Hematopoietic multipotent progenitor cell treated with erythropoietin and hydrocortisone succinate and interleukin-3 and kit ligand, for 17 days (in vitro differentiated cells): ENCODE results near the gene NFIX.

Experiments used
- DNase-seq: peaks from one replicate; pipeline ENCODE4 v3.0.0-alpha.2; 2015; ENCODE audit warnings: low spot score

The NFIX gene

GRCh38 chr19:13093407-13094105 is 98.3 kb downstream of the NFIX start:
- DNase-seq, result peak; percentile 94

- DNase-seq, result no peak
Observed at GRCh38 chr19:13094106-13094504, 98.8 kb downstream of the NFIX start.

GRCh38 chr19:13094771-13095392 is 99.6 kb downstream of the NFIX start:
- peak; percentile 67 for DNase-seq

GRCh38 chr19:13095393-13095784 is 100.1 kb downstream of the NFIX start:
- peak; percentile 51 for DNase-seq

GRCh38 chr19:13095934-13096927 is 101.0 kb downstream of the NFIX start:
- DNase-seq, result peak; percentile 76

- peak; percentile 69 for DNase-seq
Observed at GRCh38 chr19:13097033-13097462, 101.8 kb downstream of the NFIX start.

- peak; percentile 81 for DNase-seq
Observed at GRCh38 chr19:13097463-13098258, 102.4 kb downstream of the NFIX start.

- DNase-seq, result peak; percentile 76
Observed at GRCh38 chr19:13098277-13099072, 103.2 kb downstream of the NFIX start.

- peak; percentile 82 for DNase-seq
Observed at GRCh38 chr19:13099073-13099999, 104.1 kb downstream of the NFIX start.

GRCh38 chr19:13100031-13100588 is 104.8 kb downstream of the NFIX start:
- DNase-seq, result peak; percentile 69

- peak; percentile 82 for DNase-seq
Observed at GRCh38 chr19:13100841-13101589, 105.7 kb downstream of the NFIX start.

- DNase-seq, result no peak
Observed at GRCh38 chr19:13101590-13102415, 106.5 kb downstream of the NFIX start.

- DNase-seq, result no peak
Observed at GRCh38 chr19:13102416-13102665, 107.1 kb downstream of the NFIX start.

GRCh38 chr19:13102666-13103580 is 107.6 kb downstream of the NFIX start, which contains the start of gene LYL1:
Gene LYL1, minus strand, starts transcription at chr19:13102858. Its CDS starts 1,687 bp downstream, at chr19:13101171.
- peak; percentile 98 for DNase-seq

GRCh38 chr19:13103581-13104359 is 108.5 kb downstream of the NFIX start:
- peak; percentile 75 for DNase-seq

- peak; percentile 81 for DNase-seq
Observed at GRCh38 chr19:13104360-13104847, 109.1 kb downstream of the NFIX start.
